ENCODE results near the gene ELL2.
"Not testable (repeated sequence)": the region's sequence is repeated elsewhere in the genome, so short reads cannot be mapped to it uniquely, and the experiment has no call there.

The ELL2 gene

DNA sequence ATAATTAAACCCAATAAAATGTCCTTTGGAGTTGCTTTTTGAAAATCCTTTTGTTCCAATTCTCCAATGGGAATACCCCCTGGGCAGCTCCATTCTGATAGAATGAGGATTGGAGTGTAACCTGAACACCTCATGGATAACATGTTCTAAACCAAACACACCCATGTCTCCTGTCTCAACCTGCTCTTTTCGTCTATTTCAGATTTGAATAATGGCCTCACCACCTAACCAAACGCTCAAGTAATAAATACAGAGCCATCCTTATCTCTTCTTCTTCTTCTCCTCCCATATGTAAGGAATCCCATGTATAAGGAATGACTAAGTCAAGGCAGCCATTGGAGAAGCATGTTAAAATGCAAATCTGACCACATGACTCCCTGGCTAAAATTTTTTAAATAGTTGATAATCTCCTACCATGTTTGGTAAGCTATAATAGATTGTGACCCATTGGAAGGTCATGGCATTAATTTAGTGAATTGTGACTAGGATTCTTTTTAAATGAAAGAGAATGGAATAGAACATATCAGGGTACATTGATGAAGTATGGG, 26.0 kb downstream of the ELL2 start:
- no peak for FAIRE-seq
- no peak for DNase-seq (ENCODE audit: insufficient read length, low spot score)

DNA sequence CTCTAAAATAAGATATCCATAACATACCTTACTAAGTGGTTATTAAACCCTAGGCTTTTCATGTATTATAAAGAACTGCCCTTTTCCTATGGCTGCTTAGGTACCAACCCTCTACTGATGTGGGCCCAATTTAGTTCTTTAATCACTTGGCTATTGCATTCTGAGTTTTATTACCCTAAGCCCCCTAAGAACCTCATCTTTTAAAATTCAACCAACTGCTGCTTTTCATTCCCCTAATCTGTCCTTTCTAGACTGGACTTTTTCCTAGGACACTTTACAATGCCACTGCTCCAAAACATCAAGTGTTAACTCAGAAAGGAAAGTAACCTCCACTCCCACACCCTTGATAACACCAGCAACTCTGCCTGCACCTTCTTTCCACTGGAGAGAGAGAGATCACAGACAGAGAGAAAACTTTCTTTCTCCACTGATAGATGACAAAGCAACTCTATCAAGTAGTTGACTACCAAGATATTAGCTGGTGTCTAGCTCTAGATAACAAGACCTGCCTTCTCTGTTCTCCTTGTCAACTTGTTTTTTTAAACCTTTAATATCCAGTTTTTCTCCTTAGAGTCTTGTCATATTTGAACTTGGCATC, 27.3 kb downstream of the ELL2 start:
- peak; percentile 53 for FAIRE-seq
- DNase-seq (ENCODE audit: insufficient read length, low spot score) = no peak

DNA sequence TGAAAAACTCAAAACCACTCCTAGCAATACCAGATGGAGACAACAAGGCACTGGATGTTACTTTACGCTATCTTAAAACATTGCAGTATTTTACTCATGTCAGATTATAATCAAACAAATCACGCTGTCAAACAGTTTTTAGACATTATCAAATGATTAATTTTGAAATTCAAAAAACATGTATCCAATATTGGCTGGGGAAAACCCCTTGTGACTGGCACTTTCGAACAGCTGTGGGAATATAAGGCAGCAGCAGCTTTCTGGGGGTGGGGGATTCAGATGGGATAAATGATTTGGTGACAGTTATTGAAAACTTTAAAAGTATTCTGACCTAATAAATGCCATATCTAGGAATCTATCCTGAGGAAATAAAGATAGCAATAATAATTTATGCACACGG, 28.7 kb downstream of the ELL2 start:
- FAIRE-seq (no peak), DNase-seq (ENCODE audit: insufficient read length, low spot score) (no peak)

DNA sequence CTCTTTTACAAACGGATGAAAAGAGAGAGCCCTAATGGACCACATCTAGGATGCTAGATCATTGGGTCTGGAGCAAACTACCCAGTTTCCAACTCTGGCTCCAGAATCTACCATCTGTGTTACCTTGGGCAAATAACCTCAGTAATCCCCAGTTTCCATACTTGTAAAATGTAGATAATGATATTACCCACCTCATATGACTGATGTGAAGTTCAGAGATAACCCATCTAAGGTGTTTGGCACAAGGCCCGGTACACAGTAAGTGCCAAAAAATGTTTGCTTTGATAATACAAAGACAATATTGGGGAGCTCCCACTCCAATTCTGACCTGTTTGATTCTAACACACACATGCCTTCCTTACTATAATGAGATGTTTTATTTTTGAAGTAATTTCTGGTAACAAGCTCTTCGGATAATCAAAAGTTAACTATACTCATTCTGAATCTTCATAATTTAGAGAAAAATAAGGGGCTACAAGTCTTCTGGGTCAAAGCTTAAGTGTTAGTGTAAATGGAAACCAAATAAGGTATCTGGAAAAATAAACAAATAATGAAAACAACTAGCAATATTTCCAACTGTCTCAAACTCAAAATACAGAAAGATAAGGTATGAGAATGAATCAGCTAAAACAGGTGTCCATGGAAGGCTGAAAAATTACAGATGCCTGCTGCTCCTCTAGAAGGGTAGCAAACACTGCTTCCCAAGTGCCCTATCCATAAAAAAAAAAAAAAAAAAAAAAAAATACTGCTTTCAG, 30.4 kb downstream of the ELL2 start:
- peak; percentile 4 for FAIRE-seq
- DNase-seq (ENCODE audit: insufficient read length, low spot score) = no peak

DNA sequence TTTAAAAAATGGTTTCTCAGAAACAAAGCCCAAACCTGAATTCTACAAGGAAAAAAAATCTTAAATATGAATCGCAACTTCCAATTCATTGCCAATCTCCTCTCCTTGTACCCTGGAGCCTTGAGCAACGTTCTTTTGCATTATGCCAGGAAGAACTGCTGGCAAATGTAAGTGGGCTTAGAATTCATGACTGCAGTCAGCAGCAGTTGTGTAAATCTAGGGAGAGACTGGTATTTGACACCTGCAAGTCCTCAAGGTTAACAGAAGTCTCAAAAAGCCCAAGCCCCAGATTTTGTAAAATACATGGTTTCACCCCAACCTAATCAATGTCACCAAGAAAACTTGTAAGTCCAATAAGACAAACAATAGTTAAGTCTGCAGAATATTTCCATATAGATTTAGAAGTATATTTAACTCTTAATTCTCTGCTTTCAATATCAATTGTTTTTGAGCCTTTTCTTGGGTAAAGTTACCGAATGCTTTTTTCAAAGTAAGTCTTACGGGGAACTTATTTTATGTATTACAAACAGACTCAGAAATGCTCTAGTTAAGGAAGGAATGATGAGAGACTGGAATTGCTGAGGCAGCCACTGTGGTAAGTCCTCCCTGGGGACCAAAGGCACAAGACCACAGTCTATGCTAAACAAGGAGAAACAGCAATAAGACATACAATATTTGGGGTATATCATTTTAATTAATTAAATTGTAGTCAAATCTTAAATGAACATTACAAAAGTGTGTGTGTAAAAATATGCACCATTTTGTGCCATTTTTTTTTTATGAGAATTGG, 31.3 kb downstream of the ELL2 start:
- FAIRE-seq = no peak
- DNase-seq (ENCODE audit: insufficient read length, low spot score) = no peak

DNA sequence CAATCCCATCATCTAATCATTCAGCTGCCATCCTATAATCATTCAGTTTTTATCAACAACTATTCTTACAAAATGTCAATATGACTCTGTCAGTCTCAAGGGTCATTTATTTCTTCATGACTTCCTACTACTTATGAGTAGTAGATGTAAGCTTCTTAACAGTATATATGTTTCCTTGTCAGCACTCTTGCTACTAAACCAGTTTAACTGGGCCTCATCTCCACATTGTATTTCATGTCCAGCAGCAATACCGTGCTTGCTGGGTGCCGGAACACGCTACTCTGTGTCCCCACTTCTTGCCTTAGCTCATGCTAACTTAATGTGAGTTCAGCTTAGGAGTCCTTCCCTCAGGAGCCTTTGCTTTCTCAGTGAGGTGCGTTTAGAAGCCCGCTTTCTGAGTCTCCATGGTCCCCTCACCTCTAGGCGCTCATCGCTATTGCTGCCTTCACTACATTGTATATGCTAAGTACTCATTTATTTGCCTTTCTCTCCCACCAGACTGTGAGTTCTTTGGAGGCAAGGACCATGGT, 32.9 kb downstream of the ELL2 start:
- FAIRE-seq = no peak

DNA sequence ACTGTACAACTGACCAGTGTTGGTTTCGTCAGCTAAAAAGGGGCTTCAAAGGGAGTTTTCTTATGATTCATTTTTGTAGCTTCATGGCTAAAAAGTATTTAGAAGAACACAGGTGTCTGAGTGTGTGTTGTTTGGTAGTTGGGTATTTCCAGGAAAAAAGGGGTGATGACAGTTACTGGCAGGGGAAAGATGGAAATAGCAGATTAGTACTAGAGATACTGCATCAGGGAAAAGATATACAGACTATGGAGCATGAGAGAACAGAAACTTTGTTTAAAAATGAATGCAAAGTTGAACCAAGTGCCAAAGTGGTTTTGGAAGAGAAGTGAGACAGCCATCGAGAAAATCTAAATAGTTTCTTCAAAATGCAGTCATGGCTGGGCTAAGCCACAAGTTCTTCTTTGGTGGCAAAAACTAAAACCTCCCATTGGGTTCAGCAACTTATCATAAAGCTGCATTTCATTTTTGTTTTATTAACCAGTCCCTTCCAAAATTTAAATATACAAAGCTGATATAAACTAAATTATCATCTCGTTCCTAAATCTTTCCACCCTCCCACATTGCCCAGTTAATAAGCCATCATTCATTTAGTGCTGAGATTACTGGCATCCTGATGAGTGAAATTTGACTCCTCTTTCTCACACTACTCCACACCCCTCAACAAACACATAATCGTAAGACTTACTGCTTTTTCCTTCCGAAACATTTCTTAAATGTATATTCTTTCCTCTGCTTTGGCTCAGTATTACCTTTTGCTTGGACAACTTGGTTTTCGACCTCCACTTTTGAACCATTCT, 33.5 kb downstream of the ELL2 start:
- no peak for DNase-seq (ENCODE audit: insufficient read length, low spot score)
- peak; percentile 92 for FAIRE-seq

More for the DNA sequence above, 32.9 kb downstream of the ELL2 start:
- DNase-seq (ENCODE audit: insufficient read length, low spot score) = no peak

DNA sequence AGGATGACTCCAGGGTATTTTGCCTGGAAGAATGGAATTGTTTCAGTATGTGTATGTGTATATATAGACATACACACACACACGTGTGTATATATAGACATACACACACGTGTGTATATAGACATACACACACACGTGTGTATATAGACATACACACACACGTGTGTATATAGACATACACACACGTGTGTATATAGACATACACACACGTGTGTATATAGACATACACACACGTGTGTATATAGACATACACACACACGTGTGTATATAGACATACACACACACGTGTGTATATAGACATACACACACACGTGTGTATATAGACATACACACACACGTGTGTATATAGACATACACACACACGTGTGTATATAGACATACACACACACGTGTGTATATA, 34.4 kb downstream of the ELL2 start:
- DNase-seq (ENCODE audit: insufficient read length, low spot score); FAIRE-seq: not testable (repeated sequence)

DNA sequence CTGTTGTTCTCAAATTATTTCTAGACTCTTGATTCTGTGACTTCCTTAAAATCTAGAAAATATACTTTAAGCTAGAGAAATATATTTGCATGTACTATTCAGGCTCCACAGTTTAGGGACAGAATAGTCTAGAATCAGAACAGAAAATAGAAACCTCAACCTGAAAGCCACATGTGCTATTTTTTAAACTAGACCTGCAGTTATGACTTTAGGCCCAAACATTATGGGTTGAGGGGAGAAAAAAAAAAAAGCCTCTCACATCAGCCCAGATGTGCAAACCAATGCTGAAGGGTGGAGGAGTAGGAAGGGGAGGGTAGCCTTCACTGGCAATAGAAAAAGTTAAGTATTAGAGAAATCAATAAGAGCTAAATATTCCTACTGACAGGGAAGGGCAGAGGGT, 35.7 kb downstream of the ELL2 start:
- no peak for DNase-seq (ENCODE audit: insufficient read length, low spot score)
- FAIRE-seq = peak; percentile 90

DNA sequence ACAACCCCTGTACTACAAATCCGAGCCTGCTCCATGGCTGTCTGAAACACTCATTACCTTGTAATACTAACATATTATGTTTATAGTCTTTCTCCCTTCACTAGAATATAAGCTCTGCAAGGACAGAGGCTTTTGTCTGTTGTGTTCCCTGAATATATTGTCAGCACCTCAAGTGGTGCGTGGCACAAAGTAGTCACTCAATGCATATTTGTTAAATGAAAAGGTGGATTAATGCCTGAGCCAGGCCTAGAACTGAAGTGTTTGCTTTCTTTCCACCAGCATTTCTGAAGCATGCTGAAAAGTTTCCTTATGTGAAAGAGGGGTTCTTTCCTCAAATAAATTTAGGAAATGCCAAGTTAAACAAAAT, 36.3 kb downstream of the ELL2 start:
- DNase-seq (ENCODE audit: insufficient read length, low spot score) (no peak), FAIRE-seq (peak; percentile 61)

DNA sequence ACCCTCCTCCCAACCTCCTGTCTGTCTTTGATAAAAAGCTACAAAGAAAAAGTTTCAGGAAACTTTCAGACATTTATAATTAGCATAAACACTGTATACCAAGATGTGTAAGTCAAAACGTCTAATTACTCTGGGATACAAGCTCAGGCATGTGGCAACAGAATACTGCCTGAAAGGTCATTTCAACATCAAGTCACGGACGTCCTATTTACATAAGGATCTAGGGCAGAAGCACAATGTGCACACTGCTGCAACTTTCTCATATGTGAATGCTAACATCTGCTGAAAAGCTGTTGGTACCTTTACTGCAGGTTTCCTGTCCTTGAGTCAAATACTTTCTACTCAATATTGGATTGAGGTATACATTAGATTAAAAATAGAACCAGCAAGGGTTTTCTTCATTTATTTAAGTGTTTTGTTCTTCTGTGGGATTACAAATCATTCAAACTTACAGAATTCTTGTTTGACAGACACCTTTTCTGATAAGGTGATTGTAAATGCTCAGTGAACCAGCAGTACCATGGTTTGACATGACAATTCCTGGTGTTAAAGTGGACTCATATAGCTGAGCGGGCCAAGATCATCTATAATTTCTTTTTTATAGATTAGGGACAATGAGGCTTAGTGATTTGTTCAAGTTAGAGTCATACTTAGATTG, 36.8 kb downstream of the ELL2 start:
- DNase-seq (ENCODE audit: insufficient read length, low spot score) (no peak), FAIRE-seq (peak; percentile 84)

DNA sequence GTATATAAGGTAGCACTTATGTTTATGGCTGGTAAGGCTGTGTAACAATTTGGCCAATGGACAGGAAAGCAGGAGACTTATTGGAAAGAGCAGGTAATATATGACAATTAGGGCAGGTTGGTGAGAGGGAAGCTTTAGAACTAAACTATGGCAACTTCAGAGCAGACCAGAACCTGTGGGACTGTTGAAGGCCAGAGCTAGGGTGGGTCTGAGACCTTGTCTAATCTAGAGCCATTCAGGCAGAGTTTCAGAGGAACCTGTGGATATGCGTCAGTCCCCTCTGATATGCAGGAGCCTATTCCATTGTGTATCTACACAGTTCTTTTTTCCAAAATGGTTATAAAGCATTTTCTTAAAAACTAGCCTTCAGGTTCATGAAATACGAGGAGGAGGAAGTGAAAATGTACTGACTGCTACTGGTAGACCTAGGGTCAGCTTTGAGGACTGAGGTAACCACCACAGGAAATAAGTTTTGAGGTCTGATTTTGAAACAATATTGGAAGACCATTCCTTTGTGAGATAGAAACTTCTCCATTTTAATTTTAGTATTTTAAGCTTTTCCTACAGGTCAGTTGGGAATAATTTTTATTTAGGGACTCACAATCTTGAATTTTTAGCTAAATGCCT, 37.6 kb downstream of the ELL2 start:
- DNase-seq (ENCODE audit: insufficient read length, low spot score) (peak; percentile 24), FAIRE-seq (peak; percentile 94)

DNA sequence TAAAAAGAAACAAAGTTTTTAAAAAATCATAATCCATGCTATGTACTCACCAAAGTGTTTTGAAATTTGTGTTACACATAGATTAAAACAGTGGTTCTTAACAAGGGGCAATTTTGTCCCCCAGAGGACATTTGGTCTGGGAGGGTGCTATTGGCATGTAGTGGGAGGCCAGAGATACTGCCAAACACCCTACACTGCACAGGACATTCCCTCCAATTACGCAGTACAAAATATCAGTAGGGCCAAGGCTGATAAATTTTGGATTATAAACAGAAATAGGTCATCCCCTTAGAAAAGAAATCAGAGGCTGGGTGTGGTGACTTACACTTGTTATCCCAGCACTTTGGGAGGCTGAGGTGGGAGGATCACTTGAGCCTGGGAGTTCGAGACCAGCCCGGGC, 38.9 kb downstream of the ELL2 start:
- FAIRE-seq = no peak

DNA sequence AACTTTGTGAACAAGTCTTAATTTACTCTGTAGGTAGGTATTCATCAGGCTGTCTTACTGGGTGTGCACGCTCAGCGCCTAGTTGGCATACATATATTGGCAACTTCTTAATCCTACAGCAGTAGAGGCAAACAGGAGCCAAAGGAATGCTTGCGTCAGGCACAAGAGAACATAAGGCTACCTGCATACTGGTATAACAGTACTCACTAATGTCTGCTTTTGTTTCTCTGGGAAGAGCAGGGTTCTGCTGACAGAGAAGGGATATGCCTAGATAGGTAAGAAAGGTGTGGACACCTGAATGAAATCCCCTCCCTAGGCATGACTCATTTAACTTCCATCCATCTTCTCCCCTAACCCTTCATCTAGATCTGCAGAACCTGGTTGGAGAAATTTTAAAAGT, 40.1 kb downstream of the ELL2 start:
- DNase-seq (ENCODE audit: insufficient read length, low spot score) (no peak), FAIRE-seq (no peak)

More for the DNA sequence above, 38.9 kb downstream of the ELL2 start:
- no peak for DNase-seq (ENCODE audit: insufficient read length, low spot score)

DNA sequence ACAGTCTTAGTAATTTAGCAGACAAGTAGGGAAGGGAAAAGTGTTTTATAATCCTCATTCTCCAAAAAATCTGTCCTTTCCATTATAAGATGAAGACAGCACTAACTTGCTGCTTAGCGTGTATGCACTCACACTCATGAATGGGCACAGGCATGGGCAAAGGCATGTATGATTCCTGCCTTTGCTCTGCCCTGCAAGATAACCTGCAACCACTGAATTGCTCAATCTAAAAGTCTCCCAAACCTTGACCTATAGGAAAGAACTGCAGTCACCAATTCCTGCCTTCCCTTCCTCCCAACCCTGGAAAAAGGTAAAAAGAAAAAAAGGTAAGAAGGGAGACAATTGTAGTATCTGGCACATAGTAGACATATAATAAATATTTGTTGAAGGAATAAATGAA, 40.8 kb downstream of the ELL2 start:
- no peak for FAIRE-seq
- no peak for DNase-seq (ENCODE audit: insufficient read length, low spot score)

DNA sequence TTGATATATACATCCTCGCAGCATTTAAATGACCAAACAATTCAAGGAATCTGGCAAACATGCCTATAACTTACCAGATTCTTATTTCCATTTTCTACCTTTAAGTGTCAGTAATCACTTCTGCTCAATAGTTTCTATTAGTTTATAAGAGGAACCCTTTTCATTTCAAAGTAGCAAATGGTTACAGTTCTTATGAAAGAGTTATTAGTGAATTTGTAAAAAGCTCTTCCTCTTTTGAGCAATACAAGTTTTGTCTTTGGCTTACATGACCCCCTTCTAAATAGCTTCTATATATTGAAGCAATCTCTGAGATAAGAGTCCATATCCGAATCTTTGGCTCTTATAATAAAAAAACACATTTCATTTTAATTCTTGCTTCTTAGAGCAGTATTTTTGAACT, 42.0 kb downstream of the ELL2 start:
- no peak for DNase-seq (ENCODE audit: insufficient read length, low spot score)
- FAIRE-seq = no peak

DNA sequence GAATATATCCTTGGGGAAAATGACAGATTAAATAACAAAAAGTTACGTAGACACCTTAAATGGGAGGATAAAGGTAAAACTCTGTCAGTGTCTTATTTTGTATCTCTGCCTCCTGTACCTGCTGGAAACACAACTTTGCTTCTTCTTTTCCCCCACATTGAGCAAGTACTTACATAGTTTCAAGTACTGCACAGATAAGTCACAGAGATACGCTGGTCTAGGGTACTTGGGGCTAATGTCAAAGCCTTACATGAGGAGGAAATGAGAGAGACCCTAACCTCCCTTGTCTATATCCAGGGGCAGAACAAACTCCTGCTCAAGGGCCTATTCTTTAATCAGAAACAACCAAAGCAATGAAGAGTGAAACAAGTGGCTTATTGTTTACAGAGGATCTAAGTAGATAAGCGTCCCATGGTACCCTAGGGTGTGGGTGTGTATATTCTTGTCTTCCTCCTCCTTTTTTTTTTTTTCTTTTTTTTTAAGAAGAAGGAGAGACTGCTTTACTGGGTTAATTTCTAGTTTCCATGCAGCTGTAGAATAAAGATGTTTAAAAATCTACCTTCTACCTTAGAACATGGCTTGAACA, 43.1 kb downstream of the ELL2 start:
- FAIRE-seq (no peak), DNase-seq (ENCODE audit: insufficient read length, low spot score) (no peak)

DNA sequence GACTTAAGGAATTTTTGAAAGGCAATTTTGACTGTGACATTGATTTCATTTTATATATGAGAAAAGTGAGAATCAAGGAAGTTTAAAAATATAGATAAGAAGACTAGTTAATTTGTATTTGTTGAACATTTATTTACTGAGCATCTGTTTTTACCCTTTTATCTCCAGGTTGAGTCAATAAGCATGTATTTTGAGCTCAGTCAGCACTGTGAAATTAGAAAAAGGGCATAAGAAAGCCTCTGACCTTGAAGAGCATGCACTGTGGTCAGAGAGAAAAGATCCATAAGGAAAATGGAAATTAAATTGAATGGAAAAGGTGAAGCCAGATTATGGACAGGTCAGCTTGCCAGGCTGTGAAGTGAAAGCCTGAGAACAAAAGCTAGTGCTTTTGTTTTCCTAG, 44.4 kb downstream of the ELL2 start:
- FAIRE-seq = peak; percentile 14
- DNase-seq (ENCODE audit: insufficient read length, low spot score) = no peak

DNA sequence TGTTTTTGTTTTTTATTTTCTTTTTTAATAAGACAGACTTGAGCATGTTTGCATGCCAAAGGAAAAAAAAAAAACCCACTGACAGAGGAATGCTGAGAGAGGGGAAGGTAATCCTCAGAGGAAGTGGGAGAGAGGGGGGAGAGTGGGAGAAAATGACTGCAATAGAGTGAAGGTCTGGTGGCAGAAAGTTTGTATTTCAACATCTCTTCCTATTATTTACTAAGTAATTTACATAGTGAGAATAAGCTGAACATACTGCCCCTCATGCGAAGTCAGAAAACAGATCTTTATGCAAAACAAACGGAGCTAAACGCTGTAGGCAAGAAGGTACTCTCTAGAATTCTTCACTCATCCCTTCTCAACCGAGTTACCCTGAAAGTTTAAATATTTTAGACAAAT, 45.0 kb downstream of the ELL2 start:
- FAIRE-seq (no peak), DNase-seq (ENCODE audit: insufficient read length, low spot score) (no peak)

Measured in GM19239 (cell line).